Measurements from ENCODE around the gene ZMPSTE24. TPM values are rescaled to one million over a fixed set of nuclear protein-coding genes. Genes with fewer than 3 reads are reported as not detected.

Gene ZMPSTE24
- total and polyA plus RNA-seq, 3 donors from 2014 or later, result 22.5 to 31.3 (median 30.4) TPM

- Histone ChIP-seq H3K9me3 (no peaks in the 10 kb centered on the region), H3K4me3 (no peak overlapping the region), H3K27me3 (no peaks in the 10 kb centered on the region), H3K4me1 (no peaks in the 10 kb centered on the region), H3K36me3 (ENCODE audit: low read depth, missing control alignments) (no peaks in the 10 kb centered on the region), H3K27ac (no peak overlapping the region)
- no peak for DNase-seq
- TF ChIP-seq POLR2A (IDR thresholded peaks at IDR 0.05), result no peak
- TF ChIP-seq CTCF (IDR thresholded peaks at IDR 0.05), result no peak
- intact Hi-C loops (cut with DNase I; ENCODE audit: low total_unique reads), result no loop called here
- WGBS, 2 donors, result 73 to 77% methylated on average over 2 of the region's 2 CpGs
Observed at GRCh38 chr1:40281853-40282252, 23.8 kb downstream of the ZMPSTE24 start.

DNA sequence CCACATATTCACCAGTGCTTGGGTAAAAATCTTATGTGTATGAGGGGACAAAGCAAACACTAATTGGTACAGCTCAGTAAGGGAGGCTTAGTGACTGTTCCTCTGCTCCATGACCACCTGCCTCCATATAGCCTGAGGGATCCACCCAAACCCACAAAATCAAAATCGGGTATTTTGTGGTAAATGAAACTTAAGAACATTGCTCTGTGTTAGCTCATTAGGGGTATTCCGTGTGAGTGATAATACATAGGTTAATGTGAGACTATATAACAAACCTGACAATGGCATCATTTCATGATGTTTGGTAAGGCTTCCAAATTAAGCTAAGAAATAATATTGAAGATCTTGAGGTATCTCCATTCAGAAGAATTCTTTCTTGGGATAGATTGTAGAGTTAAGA lies 33.3 kb downstream of the ZMPSTE24 start:
- no peak overlapping the region for H3K4me3 ChIP-seq
- intact Hi-C loops (cut with DNase I; ENCODE audit: low total_unique reads), result no loop called here
- no peaks in the 10 kb centered on the region for H3K4me1 ChIP-seq

DNA sequence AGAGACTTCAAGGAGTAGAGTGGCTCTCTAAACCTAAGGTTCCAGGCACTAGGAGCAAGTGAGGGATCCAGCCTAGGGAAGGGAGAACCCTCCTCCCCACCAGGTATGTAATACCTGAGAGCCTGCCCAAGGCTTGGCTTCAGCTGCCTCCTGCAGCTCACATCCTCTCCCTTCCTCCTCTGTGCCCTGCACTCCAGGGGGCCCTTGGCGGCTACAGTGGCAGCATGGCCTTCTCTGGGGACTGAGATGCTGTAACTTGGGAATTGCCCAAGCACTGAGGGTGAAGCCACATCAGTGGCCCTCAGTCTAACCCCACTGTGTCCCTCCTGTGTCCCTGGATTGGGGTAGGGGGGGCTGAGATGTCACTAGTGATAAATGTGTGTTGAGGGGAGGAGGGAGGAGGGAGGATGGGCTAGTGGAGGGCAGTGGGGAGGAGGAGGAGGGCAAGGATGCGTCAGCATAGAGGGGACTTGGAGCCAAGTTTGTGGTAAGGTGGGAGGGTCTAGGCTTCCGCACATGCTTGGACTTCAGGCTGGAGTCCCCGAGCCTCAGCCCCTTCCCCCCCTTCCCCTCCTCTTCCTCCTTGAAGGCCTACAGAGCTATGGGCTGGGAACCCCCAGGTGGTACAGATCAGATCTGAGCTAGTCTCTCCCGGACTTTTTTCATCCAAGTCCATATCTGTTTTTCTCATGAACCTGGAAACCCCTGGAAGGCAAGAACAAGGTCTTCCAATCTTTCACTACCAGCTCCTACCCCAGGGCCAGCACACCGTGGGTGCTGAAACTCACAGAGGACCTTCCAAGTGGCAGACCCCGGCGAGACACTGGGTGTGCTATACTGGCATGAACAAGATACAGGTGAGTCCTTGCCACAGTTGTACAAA lies 41.6 kb downstream of the ZMPSTE24 start:
- TF ChIP-seq POLR2A (IDR thresholded peaks at IDR 0.05) (no peak), CTCF (IDR thresholded peaks at IDR 0.05) (no peak)
- 66 to 71% methylated on average over 8 of the region's 8 CpGs for WGBS, 2 donors
- no peaks in the 10 kb centered on the region for H3K4me1 ChIP-seq
- H3K9me3 ChIP-seq, result no peaks in the 10 kb centered on the region
- intact Hi-C loops (cut with DNase I; ENCODE audit: low total_unique reads), result no loop called here
- no peak for DNase-seq
- H3K36me3 ChIP-seq (ENCODE audit: low read depth, missing control alignments), result no peaks in the 10 kb centered on the region
- H3K4me3 ChIP-seq, result no peak overlapping the region
- H3K27ac ChIP-seq, result no peak overlapping the region
- H3K27me3 ChIP-seq, result no peaks in the 10 kb centered on the region

More for the DNA sequence above, 33.3 kb downstream of the ZMPSTE24 start:
- 86 to 93% methylated on average over 2 of the region's 2 CpGs for WGBS, 2 donors
- H3K36me3 ChIP-seq (ENCODE audit: low read depth, missing control alignments), result no peaks in the 10 kb centered on the region
- no peak overlapping the region for H3K27ac ChIP-seq
- no peaks in the 10 kb centered on the region for H3K9me3 ChIP-seq
- H3K27me3 ChIP-seq, result no peaks in the 10 kb centered on the region
- TF ChIP-seq POLR2A (IDR thresholded peaks at IDR 0.05) (no peak), CTCF (IDR thresholded peaks at IDR 0.05) (no peak)
- DNase-seq, result no peak

DNA sequence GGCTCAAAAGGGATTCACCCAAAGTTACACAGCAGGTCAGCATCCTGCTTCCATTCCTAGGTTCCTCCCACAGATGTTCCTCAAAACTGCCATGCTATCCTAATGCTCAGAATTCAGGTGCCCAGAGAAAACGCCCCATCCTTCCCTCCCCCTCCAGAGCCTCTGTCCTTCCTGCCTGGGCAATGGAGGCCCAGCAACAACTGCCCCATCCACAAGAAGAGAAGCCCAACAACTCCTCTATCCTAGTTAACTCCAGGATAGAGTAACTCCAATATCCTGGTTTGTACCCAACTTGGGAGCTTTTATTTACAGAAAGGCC lies 42.2 kb downstream of the ZMPSTE24 start:
- intact Hi-C loops (cut with DNase I; ENCODE audit: low total_unique reads), result no loop called here
- no peak for DNase-seq
- Histone ChIP-seq H3K27me3 (no peaks in the 10 kb centered on the region), H3K27ac (no peak overlapping the region), H3K9me3 (no peaks in the 10 kb centered on the region), H3K36me3 (ENCODE audit: low read depth, missing control alignments) (no peaks in the 10 kb centered on the region), H3K4me3 (no peak overlapping the region), H3K4me1 (no peaks in the 10 kb centered on the region)
- TF ChIP-seq POLR2A (IDR thresholded peaks at IDR 0.05) (no peak), CTCF (IDR thresholded peaks at IDR 0.05) (no peak)
- WGBS, 2 donors, result 90 to 100% methylated on average over 1 of the region's 1 CpG

DNA sequence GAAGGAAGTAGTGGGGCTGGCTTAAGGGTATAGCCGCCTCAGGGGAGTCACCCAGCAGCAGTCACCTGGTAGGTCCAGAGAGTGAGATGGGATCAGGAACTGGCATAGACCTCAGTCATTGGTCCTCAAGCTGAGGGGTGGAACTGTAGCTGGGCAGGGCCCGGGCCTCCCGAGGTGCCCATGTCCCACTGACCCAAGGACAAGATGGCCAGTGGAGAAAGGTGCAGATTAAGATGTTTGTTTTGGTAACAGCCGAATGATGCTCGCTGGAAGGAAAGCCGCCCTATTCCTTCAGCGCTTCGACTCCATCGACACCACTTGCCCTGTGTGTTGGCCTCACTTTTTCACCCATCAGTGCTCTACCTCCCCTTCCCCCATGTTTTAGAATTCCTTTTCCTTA lies 42.6 kb downstream of the ZMPSTE24 start:
- Histone ChIP-seq H3K4me1 (no peaks in the 10 kb centered on the region), H3K27me3 (no peaks in the 10 kb centered on the region), H3K9me3 (no peaks in the 10 kb centered on the region), H3K27ac (no peak overlapping the region), H3K36me3 (ENCODE audit: low read depth, missing control alignments) (no peaks in the 10 kb centered on the region), H3K4me3 (no peak overlapping the region)
- WGBS, 2 donors, result 93 to 98% methylated on average over 9 of the region's 9 CpGs
- no peak for DNase-seq
- intact Hi-C loops (cut with DNase I; ENCODE audit: low total_unique reads), result no loop called here
- TF ChIP-seq POLR2A (IDR thresholded peaks at IDR 0.05) (no peak), CTCF (IDR thresholded peaks at IDR 0.05) (no peak)

Measured in testis (tissue), 3 donors.